HK-2 (cell line): ENCODE measurements around the gene SKI.

Experiments used
- DNase-seq: peaks from one replicate; pipeline ENCODE4 v3.0.0-alpha.2; 2018; ENCODE audit not compliant: unreplicated experiment

The SKI gene

DNA sequence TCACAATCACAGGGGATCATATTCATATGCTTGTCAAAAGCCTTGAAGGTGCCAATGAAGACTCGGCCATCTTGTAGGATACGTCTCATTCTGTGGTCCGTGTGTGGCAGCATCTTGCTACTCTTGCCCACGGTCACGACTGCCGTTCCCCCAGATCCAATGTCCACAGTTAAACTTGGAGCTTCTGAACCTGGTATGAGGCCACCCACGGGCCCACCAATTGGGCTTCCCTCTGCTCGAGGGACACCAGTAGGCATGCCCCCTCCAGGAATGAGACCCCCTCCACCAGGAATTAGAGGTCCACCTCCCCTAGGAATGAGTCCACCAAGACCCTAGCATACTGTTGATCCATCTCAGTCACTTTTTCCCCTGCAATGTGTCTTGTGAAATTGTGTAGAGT is 123.6 kb downstream of the SKI start:
- no peak for DNase-seq

DNA sequence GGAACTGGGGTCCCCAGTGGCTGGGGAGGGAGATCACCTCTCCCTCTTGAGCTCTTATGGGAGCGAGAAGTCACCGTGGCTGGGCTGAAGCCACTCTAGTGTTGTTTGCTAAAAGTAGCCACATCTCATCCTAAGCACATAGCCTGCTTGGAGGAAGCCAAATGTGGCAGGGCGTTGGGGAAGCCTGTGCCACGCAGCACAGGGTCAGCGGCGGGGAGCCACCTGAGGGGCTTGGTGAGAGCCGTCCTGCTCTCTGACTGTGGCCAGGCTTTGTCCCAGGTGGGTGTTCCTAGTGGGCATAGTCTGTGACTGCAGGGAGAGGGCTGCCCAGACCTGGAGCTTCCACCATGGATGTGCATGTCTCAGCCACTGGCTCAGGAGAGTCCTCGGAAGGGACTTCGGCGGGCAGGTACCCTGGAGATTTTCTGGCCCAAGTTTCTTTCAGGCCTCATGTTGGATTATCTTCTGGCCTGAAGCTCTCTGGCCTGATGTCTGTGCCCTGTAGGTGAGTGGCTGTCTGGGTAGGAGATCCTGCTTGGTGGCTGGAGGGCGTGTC is 124.3 kb downstream of the SKI start:
- no peak for DNase-seq

DNA sequence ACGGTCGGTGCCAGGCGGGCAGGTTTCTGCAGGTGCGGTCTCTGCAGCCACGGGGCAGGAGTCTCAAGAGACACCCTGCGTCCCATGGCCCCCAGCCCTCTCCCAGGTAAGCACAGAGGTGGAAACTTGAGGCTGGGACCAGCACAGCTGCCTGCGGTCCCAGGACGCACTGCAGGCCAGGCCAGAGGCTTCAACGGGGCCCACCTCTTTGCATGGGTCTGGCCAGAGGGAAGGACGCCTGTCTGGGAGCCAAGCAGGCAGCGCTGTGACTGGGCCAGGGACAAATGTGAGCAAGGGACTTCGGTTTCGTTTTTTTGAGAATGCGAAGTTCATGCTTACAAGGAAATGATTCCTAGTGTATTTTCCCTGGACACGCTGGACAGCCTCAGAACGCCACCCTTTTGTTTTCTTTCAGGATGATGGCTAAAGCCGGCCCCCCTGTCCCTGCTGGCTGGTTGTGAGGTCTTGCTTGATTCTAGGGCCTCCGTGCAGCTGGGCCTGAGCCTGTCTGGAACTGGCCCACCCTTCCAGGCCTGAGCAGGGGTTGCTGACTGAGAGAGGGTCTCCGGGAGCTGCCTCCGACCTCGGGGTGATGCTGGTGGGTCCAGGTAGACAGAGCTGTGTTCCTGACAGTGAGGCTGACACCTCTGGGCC is 124.9 kb downstream of the SKI start:
- no peak for DNase-seq

DNA sequence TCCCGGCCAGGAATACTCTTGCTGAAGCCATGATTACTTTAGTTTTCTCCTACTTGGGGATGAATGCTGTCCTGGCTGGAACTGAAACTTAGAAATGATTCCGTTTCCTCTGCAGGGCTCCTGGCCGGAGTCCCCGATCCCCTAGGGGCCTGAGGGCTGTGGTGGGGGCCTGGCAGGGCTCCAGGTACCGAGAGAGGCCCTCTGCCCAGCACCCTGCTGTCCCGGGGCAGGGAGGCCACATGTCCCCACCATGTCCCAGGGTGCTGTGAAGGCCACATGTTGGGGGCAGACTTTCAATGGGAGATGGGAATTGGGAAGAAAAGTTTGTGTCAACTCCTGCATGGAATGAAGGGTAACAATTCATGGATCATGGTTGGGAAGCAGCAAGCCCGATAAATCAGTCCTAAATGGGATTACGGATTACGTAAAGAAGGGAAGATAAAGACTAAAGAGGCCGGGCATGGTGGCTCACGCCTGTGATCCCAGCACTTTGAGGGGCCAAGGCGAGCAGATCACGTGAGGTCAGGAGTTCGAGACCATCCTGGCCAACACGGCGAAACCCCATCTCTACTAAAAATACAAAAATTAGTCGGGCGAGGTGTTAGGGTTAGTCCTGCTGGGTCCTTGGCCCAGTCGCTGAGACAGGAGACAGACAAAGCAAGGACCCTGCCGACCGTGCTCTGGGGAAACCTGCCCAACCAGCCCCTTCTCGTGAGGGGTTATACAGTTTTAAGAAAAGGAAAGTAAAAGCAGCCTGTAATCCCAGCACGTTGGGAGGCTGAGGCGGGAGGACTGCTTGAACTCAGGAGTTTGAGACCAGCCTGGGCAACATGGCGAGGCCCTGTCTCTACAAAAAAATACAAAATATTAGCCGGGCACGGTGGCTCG is 125.7 kb downstream of the SKI start:
- no peak for DNase-seq

DNA sequence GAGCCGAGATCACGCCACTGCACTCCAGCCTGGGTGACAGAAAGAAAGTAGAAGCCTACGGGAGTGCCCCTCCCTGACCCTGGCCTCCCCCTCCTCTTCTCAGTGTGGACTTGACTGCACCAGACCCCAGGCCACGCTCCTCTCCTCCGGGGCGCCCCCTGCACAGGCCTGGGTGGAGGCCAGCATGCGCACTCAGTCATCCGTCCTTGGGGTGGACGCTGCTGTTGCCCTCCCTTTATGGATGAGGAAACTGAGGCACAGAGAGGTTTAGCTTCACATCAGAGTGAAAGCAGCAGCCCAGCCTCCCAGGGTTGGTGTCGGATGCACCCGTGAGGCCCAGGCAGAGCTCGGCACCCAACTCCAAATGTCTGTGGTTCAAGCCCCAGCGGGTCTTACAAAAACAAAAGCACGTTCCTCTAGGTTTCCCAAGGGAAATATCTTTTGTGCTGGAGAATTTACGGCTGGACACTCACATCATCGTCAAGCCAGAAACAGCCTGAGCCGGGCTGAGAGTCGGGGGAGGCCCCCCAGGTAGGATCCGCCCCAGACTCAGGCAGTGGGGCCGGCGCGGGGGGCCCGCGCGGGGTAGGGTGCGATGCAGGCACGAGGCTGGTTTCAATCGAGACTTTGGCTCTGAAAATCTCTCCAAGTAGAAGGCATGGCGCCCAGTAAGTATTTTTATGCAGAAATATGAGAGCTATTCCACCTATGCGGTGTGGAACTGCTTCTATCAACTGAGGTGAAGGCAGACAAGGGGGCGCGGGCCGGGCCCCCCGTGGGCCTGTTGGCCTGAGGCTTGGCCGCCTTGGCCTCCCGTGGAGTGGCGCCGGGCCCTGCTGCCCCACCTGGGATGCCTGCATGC is 126.6 kb downstream of the SKI start:
- no peak for DNase-seq

DNA sequence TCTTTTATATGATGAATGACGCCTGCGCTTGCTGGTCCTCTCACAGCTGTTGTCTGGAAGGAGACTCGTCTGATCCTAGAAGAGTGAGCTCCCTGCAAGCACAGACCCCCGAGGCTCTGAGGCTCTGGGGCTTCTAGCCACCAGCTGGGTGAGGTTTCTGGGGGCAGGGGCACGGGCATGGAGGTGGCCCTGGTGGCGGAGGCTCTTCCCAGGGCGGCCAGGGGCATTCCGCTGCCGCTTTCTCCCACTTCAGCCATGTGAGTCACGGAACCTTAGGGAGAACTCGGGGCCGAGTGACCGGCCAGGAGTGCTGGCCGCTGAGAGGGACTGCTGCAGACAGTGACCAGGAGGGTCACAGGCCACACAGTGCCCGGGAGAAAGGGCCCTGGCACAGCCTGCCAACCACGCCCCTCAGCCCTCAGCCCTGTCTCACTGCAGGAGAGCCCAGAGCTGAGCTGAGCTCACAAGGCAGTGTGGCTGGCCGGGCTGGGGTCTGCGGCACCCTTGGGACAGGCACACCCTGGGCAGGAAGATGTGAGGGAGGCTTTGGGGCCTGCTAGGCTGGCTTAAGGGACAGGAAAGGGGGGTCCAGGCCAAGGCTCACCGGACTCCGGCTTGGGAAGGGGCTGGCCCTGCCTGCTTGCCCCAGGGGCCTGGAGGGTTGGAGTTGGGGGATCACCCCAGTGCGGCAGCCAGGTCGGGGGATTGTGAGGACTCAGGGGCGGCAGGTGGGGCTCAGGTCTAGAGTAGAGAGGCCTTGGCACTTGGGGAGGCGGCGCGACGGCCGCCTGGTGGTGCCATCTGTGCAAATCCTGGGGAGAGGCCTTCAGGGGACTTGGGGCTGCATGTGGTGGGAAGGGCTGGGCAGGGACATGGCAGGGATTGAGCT is 127.5 kb downstream of the SKI start:
- DNase-seq = no peak

DNA sequence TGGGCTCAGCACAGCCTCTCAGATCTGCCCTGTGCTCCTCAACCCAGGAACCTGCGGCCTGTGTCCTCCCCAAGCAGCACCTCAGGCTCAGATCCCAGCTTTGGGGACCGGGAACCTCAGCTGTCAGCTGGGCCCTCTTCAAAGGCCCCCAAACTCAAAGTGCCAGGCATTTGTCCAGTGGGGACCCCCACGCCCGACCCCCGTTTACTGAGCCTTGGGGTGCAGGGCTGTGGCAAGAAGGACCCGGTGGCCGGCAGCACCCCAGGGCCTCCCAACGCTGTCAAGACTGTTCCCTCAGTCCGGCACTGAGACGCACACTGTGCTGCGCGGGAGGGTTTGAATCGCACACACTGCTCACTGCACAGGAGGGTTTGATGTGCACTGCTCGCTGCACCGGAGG is 128.3 kb downstream of the SKI start:
- no peak for DNase-seq

DNA sequence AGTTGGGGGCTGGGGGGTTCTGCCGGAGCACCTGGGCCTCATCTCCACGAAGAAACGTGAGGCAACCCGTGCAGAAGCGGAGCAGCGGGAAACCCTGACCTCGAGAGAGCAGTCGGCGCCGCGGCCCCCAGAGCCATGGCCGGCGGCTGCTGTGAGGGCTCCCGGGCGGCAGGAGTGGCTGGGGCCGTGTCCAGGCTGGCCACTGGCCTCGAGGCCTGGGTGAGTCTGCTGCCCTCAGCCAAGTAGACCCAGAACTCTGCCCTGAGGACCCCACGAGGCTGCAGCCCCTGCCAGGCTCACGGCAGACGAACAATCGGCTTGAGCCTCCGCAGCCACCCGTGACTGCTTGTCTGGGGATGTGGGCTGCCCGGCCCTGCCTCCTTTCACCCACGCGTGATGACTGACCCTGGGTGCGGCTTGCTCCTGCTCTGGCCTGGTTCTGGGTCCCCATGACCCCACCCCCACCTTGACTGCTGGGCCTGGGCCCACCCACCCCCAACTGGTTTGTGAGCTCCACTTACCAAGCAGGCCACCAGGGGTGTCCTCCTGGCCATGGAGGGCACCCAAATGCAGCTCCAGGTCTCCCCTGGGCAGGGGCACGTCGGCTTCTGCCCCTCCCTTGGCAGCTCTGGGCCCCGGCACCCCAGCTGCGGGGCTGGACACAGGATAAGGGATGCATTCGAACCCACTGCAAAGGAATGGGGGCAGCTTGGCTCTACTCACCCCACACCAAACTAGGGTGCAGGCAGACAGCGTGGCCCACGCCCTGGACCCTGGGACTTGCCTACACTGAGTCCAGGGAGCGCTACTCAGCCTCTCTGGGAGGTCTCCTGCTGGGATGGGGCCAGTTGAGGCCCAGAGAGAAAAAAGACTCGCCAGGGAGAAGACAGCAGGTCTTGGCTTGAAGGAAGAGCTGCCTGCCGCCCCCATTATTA is 129.1 kb downstream of the SKI start:
- DNase-seq = no peak

DNA sequence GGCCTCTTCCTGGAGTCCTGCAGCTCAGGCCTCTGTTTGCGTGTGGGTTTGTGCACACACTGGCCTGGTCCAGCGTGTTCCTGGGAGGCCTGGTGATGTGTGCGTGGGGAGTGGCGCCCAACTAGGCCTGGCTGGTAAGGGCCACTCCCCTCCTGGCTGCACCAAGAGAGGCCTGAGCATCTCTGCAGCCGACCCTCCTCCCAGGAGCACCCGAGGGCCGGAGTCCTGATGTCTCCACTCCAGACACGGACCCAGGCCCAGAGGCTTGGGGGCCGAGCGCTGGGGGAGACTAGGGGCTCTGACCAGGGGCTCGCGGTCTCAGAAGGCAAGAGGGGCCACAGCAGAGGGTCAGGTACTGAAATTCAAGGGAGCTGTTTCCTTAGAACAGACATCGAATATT is 130.0 kb downstream of the SKI start:
- DNase-seq = no peak

DNA sequence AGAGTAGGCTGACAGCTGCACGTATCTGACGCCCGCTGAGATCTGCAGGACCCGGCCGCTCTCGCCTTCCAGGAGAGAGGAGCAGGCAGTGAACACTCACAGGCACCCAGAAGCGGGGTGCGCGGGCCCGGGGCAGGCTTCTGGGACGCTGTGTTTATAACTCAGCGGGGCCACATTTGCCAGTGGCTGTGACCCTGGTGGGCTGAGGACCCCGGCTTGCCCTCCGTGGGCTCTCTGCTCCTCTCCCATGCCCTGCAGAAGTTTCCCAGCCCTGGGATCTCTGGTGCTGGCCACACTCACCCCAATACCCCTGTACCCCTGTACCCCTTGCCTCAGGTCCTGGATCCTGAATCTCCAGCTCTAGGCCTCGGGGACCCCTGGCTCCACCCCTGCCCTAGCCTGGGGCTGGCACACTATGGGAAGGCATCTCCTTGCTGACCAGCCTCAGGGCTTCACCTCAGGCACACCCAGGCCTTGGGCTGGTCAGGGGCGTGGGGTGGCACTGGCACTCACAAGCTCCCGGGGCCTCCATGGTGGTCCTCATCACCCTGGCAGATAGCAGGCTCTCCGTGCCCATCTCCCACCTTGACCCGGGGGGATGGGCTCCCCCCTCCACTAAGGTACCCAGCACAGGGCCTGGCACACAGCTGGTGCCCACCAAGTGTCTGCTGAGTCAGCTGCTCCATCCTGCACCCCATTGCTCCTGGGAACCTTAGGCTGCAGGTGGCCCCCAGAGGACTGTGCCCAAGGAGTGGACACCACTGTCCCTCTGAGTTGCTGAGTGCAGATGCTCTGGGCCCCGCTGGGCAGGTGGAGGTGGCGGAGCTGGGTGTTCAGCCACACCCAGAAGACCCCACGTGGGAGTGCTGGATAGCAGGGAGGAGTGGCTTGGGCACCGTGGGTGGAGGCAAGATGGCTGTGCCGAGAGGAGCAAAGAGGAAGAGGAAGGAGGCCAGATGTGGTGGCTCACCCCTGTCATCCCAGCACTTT is 130.8 kb downstream of the SKI start:
- DNase-seq = no peak
